Stimulated activated CD4-positive, alpha-beta T cell treated with anti-CD3 and anti-CD28 coated beads, Interleukin-4, amount 100 ng/mL, for 24 hours (primary cell): ENCODE measurements around the gene TMEM121B.
A peak's percentile ranks its signal among the peaks of the same experiment; 100 is the strongest.

Experiments used
- DNase-seq: peaks from one replicate; pipeline ENCODE4 v3.0.0-alpha.2; 2020

The TMEM121B gene

GRCh38 chr22:17087498-17088131 lies 33.5 kb downstream of the TMEM121B start:
- DNase-seq: peak; percentile 52

GRCh38 chr22:17086788-17087497 lies 34.2 kb downstream of the TMEM121B start:
- no peak for DNase-seq

GRCh38 chr22:17086296-17086695 lies 34.9 kb downstream of the TMEM121B start:
- DNase-seq: no peak

- DNase-seq: peak; percentile 29
Measured at GRCh38 chr22:17085277-17086181, 35.6 kb downstream of the TMEM121B start.

GRCh38 chr22:17084554-17085276 lies 36.4 kb downstream of the TMEM121B start, which contains the start of gene IL17RA:
IL17RA (plus strand) TSS chr22:17085000; CDS start chr22:17085092, 92 bp downstream.
- DNase-seq: peak; percentile 92

GRCh38 chr22:17083811-17084441 lies 37.2 kb downstream of the TMEM121B start:
- DNase-seq: no peak

GRCh38 chr22:17083255-17083654 lies 37.9 kb downstream of the TMEM121B start:
- no peak for DNase-seq

- no peak for DNase-seq
Measured at GRCh38 chr22:17079572-17079971, 41.6 kb downstream of the TMEM121B start.

GRCh38 chr22:17077255-17077654 lies 43.9 kb downstream of the TMEM121B start:
- DNase-seq: no peak

GRCh38 chr22:17074648-17075002 lies 46.5 kb downstream of the TMEM121B start:
- no peak for DNase-seq

- DNase-seq: no peak
Measured at GRCh38 chr22:17072877-17073276, 48.3 kb downstream of the TMEM121B start.
